OCI-LY7 (cell line): ENCODE results near the gene MPHOSPH6.

Experiments
- CTCF ChIP-seq: fragments of 200-600 bp; sonication (generic); conservative IDR thresholded peaks from 2 replicates; pipeline ENCODE4 v1.5.1; 2014; ENCODE audit warnings: mild to moderate bottlenecking, antibody characterized with exemption, low read length, moderate library complexity, mixed read lengths
- EZH2phosphoT487 ChIP-seq: fragments of 200-600 bp; sonication (generic); IDR thresholded peaks from 2 replicates; pipeline ENCODE4 v1.6.1; 2018; ENCODE audit warnings: low read depth, borderline replicate concordance, mild to moderate bottlenecking, mixed run types, antibody characterized with exemption, low read length, moderate library complexity, mixed read lengths

DNA sequence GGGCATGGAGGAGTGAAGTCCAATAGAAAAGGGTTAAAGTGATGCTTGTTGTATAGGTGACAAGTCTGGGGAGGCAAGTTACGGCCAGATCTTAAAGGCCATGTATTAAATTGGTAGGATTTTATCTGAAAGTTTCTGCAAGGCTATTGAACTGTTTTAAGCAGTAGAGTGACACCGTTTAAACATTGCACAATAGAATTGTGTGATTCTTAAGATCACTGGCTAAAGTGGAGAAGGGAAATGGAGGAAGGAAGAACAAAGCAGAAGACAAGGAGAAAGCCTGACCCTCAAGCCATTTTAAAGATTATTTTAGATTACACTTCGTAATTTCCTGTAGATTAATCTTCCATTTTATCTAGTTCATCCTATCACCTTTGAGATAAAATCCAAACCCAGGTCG is 5.6 kb upstream of the MPHOSPH6 start:
- TF ChIP-seq CTCF (no peak), EZH2phosphoT487 (no peak)
